HG03378 (cell line): ENCODE data around the gene TMEM250.
A peak's percentile ranks its signal among the peaks of the same experiment; 100 is the strongest.
"Not testable (repeated sequence)": the region's sequence is repeated elsewhere in the genome, so short reads cannot be mapped to it uniquely, and the experiment has no call there.

ENCODE experiments used
- ATAC-seq: cut with Tn5 transposase; IDR thresholded peaks from one replicate; pipeline ENCODE4 v1.9.1; 2021; ENCODE audit warnings: mild to moderate bottlenecking, moderate library complexity; ENCODE audit not compliant: unreplicated experiment

Gene TMEM250

GRCh38 chr9:136118320-136119060 lies at the start of gene TMEM250:
Gene TMEM250, minus strand, starts transcription at chr9:136118875. Its CDS starts 1,975 bp downstream, at chr9:136116900.
- peak; percentile 43 for ATAC-seq

- ATAC-seq, result no peak
Measured at GRCh38 chr9:136163248-136163850, 44.7 kb upstream of the TMEM250 start.

GRCh38 chr9:136160995-136161610 lies 42.4 kb upstream of the TMEM250 start:
- ATAC-seq, result no peak

- no peak for ATAC-seq
Measured at GRCh38 chr9:136160381-136160841, 41.7 kb upstream of the TMEM250 start.

- ATAC-seq, result no peak
Measured at GRCh38 chr9:136159851-136160250, 41.2 kb upstream of the TMEM250 start.

GRCh38 chr9:136157477-136158265 lies 39.0 kb upstream of the TMEM250 start:
- ATAC-seq, result no peak

- ATAC-seq, result no peak
Measured at GRCh38 chr9:136156209-136157120, 37.8 kb upstream of the TMEM250 start.

GRCh38 chr9:136155576-136155975 lies 36.9 kb upstream of the TMEM250 start:
- ATAC-seq, result no peak

- ATAC-seq, result no peak
Measured at GRCh38 chr9:136154943-136155342, 36.3 kb upstream of the TMEM250 start.

- ATAC-seq, result no peak
Measured at GRCh38 chr9:136153381-136154065, 34.8 kb upstream of the TMEM250 start.

- ATAC-seq, result no peak
Measured at GRCh38 chr9:136152931-136153330, 34.3 kb upstream of the TMEM250 start.

GRCh38 chr9:136152543-136152866 lies 33.8 kb upstream of the TMEM250 start:
- ATAC-seq, result no peak

GRCh38 chr9:136151848-136152542 lies 33.3 kb upstream of the TMEM250 start:
- ATAC-seq, result no peak

- ATAC-seq, result no peak
Measured at GRCh38 chr9:136151214-136151804, 32.6 kb upstream of the TMEM250 start.

- not testable (repeated sequence) for ATAC-seq
Measured at GRCh38 chr9:136150664-136151213, 32.1 kb upstream of the TMEM250 start.

GRCh38 chr9:136149853-136150252 lies 31.2 kb upstream of the TMEM250 start:
- no peak for ATAC-seq

- ATAC-seq, result no peak
Measured at GRCh38 chr9:136149337-136149736, 30.7 kb upstream of the TMEM250 start.

GRCh38 chr9:136148766-136149165 lies 30.1 kb upstream of the TMEM250 start:
- ATAC-seq, result no peak
